Neural crest cell (in vitro differentiated cells): Measurements from ENCODE around the gene MYMK. TPM values are rescaled to one million over a fixed set of nuclear protein-coding genes. Genes with fewer than 3 reads are reported as not detected.

Experiments used
- DNase-seq: peaks from one replicate; pipeline ENCODE4 v3.0.0; 2021; ENCODE audit warnings: low read depth, mixed read lengths, low spot score
- H3K27ac Mint-ChIP-seq: one replicate; pipeline ENCODE4 v1.8.0; 2021; ENCODE audit warnings: mild to moderate bottlenecking, mixed read lengths; ENCODE audit not compliant: unreplicated experiment
- H3K27me3 Mint-ChIP-seq: 2 replicates; pipeline ENCODE4 v1.8.0; 2021; ENCODE audit warnings: low read depth, mild to moderate bottlenecking, mixed read lengths
- H3K36me3 Mint-ChIP-seq: 2 replicates; pipeline ENCODE4 v1.8.0; 2021; ENCODE audit warnings: low read depth, mild to moderate bottlenecking, mixed read lengths
- H3K4me1 Mint-ChIP-seq: 2 replicates; pipeline ENCODE4 v1.8.0; 2021; ENCODE audit warnings: mixed read lengths
- H3K4me3 Mint-ChIP-seq: one replicate; pipeline ENCODE4 v1.8.0; 2021; ENCODE audit warnings: mild to moderate bottlenecking, mixed read lengths
- H3K9me3 Mint-ChIP-seq: 2 replicates; pipeline ENCODE4 v1.8.0; 2021; ENCODE audit warnings: mixed read lengths
- long read RNA-seq: library from polyadenylated mRNA; unstranded; transcript quantifications from one replicate; pipeline ENCODE4 v2.0.0, GENCODE V29; 2020
- total RNA-seq: library from RNA; stranded (reverse); gene quantifications from 2 replicates; pipeline ENCODE4 v1.2.1, GENCODE V29; 2021
- TF ChIP-seq, protein P1 (sequence below): fragments of 200-600 bp; sonication (generic); conservative IDR thresholded peaks from 2 replicates; pipeline ENCODE4 v1.5.0; 2021; ENCODE audit warnings: antibody characterized with exemption, mild to moderate bottlenecking

The MYMK gene, protein sequence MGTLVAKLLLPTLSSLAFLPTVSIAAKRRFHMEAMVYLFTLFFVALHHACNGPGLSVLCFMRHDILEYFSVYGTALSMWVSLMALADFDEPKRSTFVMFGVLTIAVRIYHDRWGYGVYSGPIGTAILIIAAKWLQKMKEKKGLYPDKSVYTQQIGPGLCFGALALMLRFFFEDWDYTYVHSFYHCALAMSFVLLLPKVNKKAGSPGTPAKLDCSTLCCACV
- not detected in 2 replicates for total RNA-seq
- long read RNA-seq, result 0 reads

DNA sequence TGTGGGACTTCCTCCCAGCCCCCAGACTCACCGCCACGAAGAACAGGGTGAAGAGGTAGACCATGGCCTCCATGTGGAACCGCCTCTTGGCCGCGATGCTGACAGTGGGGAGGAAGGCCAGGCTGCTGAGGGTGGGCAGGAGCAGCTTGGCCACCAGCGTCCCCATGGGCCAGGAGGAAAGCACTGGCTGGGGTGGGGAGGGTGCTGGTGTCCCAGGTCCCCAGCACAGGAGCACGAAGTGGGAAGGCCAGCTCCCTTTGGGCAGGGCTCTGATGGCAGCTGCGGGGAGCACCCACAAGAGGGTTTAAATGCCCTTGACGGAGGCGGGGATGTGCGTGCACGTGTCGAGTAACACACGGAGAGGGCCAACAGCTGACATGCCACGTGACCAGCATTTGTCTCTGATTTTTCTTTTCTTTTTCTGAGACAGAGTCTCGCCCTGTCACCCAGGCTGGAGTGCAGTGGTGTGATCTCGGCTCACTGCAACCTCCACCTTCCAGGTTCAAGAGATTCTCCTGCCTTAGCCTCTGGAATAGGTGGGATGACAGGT lies at the start of gene MYMK:
TSS of gene MYMK (minus strand) at position 281 of the 550 bp plus-strand sequence. CDS start at position 166, 115 bp downstream.
- peaks cover 14% of the 10 kb centered on the region for H3K27me3 Mint-ChIP-seq
- H3K4me1 Mint-ChIP-seq, result peaks cover 17% of the 10 kb centered on the region
- H3K36me3 Mint-ChIP-seq, result no peaks in the 10 kb centered on the region
- TF ChIP-seq, protein P1, sequence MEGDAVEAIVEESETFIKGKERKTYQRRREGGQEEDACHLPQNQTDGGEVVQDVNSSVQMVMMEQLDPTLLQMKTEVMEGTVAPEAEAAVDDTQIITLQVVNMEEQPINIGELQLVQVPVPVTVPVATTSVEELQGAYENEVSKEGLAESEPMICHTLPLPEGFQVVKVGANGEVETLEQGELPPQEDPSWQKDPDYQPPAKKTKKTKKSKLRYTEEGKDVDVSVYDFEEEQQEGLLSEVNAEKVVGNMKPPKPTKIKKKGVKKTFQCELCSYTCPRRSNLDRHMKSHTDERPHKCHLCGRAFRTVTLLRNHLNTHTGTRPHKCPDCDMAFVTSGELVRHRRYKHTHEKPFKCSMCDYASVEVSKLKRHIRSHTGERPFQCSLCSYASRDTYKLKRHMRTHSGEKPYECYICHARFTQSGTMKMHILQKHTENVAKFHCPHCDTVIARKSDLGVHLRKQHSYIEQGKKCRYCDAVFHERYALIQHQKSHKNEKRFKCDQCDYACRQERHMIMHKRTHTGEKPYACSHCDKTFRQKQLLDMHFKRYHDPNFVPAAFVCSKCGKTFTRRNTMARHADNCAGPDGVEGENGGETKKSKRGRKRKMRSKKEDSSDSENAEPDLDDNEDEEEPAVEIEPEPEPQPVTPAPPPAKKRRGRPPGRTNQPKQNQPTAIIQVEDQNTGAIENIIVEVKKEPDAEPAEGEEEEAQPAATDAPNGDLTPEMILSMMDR, result no peak
- no peak within 1 kb of the TSS for H3K27ac Mint-ChIP-seq
- DNase-seq, result no peak
- H3K4me3 Mint-ChIP-seq, result no peak within 1 kb of the TSS
- no peaks in the 10 kb centered on the region for H3K9me3 Mint-ChIP-seq

DNA sequence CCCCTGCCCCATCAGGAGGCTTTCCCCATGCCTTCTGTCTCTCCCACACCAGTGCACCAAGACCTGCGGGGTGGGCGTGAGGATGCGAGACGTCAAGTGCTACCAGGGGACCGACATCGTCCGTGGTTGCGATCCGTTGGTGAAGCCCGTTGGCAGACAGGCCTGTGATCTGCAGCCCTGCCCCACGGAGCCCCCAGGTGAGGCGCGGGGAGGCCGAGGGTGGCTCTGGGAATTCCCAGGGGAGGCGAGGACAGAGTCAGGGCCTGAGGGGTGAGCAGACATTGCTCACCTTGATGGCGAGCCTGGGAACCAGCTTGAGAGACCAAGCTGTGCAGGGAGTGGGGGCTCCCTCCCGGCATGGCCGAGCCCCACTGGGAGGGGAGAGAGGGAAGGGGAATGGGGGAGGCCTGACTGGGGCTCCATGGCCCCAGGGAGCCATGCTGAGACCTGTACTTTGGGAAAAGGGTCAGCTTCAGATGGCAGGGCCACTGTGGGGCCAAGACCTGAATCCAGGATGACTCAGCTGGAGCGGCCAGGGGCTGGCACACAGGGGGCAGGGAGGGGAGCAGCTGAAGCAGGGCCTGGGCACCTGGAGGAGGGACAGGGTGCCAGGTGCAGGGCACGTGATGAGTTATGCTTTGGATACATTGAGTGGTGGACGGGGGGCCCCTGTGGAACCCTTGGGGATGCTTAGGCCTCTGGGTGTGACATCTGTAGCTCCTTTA lies 49.2 kb upstream of the MYMK start:
- peaks cover 4% of the 10 kb centered on the region for H3K27me3 Mint-ChIP-seq
- H3K4me1 Mint-ChIP-seq, result peaks cover 9% of the 10 kb centered on the region
- H3K4me3 Mint-ChIP-seq, result no peak overlapping the region
- H3K27ac Mint-ChIP-seq, result no peak overlapping the region
- H3K36me3 Mint-ChIP-seq, result no peaks in the 10 kb centered on the region
- no peak for DNase-seq
- H3K9me3 Mint-ChIP-seq, result no peaks in the 10 kb centered on the region
- TF ChIP-seq, protein P1, result no peak

DNA sequence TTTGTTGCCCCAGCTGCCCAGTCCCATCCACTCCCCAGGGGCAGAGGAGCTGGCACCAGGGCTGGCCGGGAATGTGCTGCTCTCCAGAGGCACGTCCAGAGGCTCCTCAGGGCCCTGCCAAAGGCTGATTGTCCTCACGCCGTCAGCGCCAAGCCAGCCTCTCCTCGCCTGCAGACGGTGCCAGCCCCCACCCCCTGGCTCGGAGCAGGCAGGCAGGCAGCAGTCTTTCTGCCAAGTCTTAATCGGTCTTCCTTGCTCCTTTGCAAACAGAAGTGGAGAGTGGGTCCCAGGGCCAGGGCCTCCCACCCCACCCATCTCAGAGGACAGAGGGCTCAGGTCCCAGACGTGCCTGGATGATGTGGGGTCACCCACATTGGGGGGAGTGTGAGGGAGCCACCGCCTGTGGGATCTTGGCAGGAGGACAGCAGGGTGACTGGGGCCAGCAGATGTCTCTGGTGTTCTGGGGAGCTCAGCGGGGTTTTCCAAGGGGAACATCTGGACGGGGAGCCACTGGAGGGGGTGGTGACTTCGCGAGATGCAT lies 48.1 kb upstream of the MYMK start:
- Mint-ChIP-seq H3K27ac (no peak overlapping the region), H3K4me3 (no peak overlapping the region), H3K9me3 (no peaks in the 10 kb centered on the region), H3K36me3 (no peaks in the 10 kb centered on the region), H3K4me1 (peaks cover 12% of the 10 kb centered on the region), H3K27me3 (peaks cover 6% of the 10 kb centered on the region)
- TF ChIP-seq, protein P1, result no peak
- DNase-seq, result no peak

DNA sequence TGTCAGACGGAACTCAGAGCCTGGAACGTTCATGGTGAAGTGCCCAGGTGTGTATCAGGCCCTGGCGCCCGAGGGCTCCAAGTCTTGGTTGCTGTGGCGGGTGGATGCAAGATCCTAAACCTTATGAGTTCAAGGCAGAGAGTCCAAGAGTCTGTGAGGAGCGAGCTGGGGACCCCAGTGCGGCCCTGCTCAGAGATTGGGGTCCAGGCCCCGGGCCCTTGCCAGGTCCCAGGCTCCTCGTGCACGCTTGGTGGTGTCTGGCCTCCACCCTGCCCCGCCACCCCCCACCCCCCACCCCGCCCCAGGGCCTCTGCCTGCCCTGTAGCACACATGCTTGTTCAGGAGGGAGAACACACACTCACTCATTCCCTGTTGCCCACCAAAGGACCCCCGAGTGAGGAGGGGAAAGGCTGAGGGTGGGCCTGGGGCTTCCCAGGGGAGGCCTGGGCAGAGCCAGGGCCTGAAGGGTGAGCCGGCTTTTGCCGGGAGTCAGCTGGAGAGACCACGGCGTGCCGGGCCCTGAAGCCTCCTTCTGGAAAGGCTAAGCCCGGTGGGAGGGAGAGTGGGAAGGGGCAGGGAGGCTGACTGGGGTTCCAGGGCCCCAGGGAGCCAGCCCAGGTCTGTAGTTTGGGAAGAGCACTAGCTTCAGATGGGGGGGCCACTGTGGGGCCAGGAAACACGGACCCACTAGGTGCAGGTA lies 47.3 kb upstream of the MYMK start:
- Mint-ChIP-seq H3K9me3 (no peaks in the 10 kb centered on the region), H3K4me3 (no peak overlapping the region), H3K4me1 (peaks cover 16% of the 10 kb centered on the region), H3K27ac (no peak overlapping the region), H3K36me3 (no peaks in the 10 kb centered on the region), H3K27me3 (peaks cover 6% of the 10 kb centered on the region)
- no peak for DNase-seq
- TF ChIP-seq, protein P1, result no peak

DNA sequence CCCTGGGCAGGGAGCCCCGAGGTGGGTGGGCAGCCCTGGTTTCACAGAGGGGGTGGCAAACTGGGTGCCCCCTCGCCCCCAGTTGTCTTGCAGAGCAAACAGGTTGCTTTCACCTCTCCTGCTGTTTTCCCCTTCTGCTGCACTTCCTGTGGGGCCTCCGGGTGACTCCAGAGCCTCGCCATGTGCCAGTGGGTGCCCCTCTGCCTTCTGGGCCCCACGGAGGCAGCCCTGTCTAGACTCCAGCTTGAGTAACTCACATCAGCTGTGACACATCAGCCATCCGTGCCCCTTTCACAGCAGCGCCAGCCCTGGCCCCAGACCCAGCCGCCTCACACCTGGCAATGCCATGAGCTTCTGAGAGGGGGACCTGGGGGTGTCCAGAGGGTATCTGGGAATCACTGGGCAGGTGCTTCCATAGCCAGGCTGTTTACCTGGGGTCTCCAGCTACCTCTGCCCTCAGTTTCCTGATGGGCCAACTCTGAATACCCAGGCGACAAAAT lies 46.7 kb upstream of the MYMK start:
- H3K4me3 Mint-ChIP-seq, result no peak overlapping the region
- H3K9me3 Mint-ChIP-seq, result no peaks in the 10 kb centered on the region
- peaks cover 10% of the 10 kb centered on the region for H3K4me1 Mint-ChIP-seq
- H3K36me3 Mint-ChIP-seq, result no peaks in the 10 kb centered on the region
- H3K27ac Mint-ChIP-seq, result no peak overlapping the region
- DNase-seq, result no peak
- peaks cover 3% of the 10 kb centered on the region for H3K27me3 Mint-ChIP-seq
- TF ChIP-seq, protein P1, result no peak
